ENCODE results near the gene ZCCHC14. TPM values are rescaled to one million over a fixed set of nuclear protein-coding genes. Genes with fewer than 3 reads are reported as not detected.

The ZCCHC14 gene
- total and polyA plus RNA-seq, 2 of the 13 experiments (the other 11 are each of a cell fraction or from before 2014, with no cell fraction given), result 12.4 to 12.5 TPM

DNA sequence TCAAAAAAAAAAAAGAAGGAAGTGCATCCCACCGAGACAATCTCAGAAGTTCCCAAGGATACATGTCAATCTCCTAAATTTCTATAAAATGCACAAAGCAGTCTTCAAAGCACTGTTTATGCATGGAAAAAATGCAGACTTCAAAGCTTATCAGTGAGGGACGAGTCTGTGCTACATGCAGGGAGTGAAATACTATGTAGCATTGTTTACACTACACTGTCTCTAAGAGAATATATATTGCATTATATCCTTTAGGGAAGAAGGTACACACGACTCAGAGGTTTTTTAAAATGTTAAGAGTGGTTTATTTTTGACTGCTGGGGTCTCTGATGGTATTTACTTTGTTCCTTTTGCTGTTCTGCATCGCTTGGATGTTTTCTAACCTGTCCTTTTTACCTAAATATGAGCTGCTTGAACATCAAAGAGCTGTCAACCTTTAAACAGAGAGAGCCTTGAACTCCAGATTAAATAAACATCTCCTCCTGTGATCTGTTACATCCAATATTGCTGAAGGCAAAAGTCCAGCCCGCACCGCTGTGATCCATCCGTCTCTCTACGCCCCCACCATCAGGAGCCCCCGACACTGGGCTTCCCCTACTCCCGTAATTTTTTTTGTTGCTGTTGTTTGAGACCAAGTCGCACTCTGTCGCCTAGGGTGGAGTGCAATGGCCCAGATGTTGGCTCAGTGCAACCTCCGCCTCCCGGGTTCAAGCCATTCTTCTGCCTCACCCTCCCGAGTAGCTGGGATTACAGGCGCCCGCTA lies 110.6 kb downstream of the ZCCHC14 start (continued):
- TF ChIP-seq, protein P1, sequence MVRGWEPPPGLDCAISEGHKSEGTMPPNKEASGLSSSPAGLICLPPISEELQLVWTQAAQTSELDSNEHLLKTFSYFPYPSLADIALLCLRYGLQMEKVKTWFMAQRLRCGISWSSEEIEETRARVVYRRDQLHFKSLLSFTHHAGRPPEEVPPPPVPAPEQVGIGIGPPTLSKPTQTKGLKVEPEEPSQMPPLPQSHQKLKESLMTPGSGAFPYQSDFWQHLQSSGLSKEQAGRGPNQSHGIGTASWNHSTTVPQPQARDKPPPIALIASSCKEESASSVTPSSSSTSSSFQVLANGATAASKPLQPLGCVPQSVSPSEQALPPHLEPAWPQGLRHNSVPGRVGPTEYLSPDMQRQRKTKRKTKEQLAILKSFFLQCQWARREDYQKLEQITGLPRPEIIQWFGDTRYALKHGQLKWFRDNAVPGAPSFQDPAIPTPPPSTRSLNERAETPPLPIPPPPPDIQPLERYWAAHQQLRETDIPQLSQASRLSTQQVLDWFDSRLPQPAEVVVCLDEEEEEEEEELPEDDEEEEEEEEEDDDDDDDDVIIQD (CRISPR knock-in tag; IDR thresholded peaks at IDR 0.05; ENCODE audit: low read depth), result peak; percentile 20; the same call in 1 of the 2 replicates
- TF ChIP-seq, protein P2, sequence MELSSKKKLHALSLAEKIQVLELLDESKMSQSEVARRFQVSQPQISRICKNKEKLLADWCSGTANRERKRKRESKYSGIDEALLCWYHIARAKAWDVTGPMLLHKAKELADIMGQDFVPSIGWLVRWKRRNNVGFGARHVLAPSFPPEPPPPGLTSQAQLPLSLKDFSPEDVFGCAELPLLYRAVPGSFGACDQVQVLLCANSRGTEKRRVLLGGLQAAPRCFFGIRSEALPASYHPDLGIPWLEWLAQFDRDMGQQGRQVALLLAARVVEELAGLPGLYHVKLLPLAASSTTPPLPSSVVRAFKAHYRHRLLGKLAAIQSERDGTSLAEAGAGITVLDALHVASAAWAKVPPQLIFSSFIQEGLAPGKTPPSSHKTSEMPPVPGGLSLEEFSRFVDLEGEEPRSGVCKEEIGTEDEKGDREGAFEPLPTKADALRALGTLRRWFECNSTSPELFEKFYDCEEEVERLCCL (CRISPR knock-in tag; IDR thresholded peaks at IDR 0.05; ENCODE audit: borderline replicate concordance), result peak; percentile 80; the same call in 1 of the 2 replicates
- peak; percentile 90 for TF ChIP-seq TEAD3 (CRISPR knock-in tag; optimal IDR thresholded peaks at IDR 0.05; ENCODE audit: borderline replicate concordance)
- peak; percentile 76; the same call in 2 of the 3 replicates for TF ChIP-seq MXI1 (IDR thresholded peaks at IDR 0.05; ENCODE audit: borderline replicate concordance, low read depth, low read length)
- no peak for TF ChIP-seq ZNF768 (CRISPR knock-in tag; IDR thresholded peaks at IDR 0.05)
- peak; percentile 89; the same call in 1 of the 2 replicates for TF ChIP-seq DNMT3B (CRISPR knock-in tag; conservative IDR thresholded peaks at IDR 0.05)
- no peak; the same call in 1 of the 2 replicates for TF ChIP-seq ADNP (CRISPR knock-in tag; IDR thresholded peaks at IDR 0.05)
- TF ChIP-seq ZNF569 (CRISPR knock-in tag; IDR thresholded peaks at IDR 0.05; ENCODE audit: borderline replicate concordance), result no peak
- TF ChIP-seq, protein P3, sequence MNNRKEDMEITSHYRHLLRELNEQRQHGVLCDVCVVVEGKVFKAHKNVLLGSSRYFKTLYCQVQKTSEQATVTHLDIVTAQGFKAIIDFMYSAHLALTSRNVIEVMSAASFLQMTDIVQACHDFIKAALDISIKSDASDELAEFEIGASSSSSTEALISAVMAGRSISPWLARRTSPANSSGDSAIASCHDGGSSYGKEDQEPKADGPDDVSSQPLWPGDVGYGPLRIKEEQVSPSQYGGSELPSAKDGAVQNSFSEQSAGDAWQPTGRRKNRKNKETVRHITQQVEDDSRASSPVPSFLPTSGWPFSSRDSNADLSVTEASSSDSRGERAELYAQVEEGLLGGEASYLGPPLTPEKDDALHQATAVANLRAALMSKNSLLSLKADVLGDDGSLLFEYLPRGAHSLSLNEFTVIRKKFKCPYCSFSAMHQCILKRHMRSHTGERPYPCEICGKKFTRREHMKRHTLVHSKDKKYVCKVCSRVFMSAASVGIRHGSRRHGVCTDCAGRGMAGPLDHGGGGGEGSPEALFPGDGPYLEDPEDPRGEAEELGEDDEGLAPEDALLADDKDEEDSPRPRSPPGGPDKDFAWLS (CRISPR knock-in tag; IDR thresholded peaks at IDR 0.05; ENCODE audit: borderline replicate concordance), result no peak
- TF ChIP-seq, protein P4, sequence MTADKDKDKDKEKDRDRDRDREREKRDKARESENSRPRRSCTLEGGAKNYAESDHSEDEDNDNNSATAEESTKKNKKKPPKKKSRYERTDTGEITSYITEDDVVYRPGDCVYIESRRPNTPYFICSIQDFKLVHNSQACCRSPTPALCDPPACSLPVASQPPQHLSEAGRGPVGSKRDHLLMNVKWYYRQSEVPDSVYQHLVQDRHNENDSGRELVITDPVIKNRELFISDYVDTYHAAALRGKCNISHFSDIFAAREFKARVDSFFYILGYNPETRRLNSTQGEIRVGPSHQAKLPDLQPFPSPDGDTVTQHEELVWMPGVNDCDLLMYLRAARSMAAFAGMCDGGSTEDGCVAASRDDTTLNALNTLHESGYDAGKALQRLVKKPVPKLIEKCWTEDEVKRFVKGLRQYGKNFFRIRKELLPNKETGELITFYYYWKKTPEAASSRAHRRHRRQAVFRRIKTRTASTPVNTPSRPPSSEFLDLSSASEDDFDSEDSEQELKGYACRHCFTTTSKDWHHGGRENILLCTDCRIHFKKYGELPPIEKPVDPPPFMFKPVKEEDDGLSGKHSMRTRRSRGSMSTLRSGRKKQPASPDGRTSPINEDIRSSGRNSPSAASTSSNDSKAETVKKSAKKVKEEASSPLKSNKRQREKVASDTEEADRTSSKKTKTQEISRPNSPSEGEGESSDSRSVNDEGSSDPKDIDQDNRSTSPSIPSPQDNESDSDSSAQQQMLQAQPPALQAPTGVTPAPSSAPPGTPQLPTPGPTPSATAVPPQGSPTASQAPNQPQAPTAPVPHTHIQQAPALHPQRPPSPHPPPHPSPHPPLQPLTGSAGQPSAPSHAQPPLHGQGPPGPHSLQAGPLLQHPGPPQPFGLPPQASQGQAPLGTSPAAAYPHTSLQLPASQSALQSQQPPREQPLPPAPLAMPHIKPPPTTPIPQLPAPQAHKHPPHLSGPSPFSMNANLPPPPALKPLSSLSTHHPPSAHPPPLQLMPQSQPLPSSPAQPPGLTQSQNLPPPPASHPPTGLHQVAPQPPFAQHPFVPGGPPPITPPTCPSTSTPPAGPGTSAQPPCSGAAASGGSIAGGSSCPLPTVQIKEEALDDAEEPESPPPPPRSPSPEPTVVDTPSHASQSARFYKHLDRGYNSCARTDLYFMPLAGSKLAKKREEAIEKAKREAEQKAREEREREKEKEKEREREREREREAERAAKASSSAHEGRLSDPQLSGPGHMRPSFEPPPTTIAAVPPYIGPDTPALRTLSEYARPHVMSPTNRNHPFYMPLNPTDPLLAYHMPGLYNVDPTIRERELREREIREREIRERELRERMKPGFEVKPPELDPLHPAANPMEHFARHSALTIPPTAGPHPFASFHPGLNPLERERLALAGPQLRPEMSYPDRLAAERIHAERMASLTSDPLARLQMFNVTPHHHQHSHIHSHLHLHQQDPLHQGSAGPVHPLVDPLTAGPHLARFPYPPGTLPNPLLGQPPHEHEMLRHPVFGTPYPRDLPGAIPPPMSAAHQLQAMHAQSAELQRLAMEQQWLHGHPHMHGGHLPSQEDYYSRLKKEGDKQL (CRISPR knock-in tag; IDR thresholded peaks at IDR 0.05; ENCODE audit: low read depth), result peak; percentile 97
- peak; percentile 54; the same call in 1 of the 2 replicates for TF ChIP-seq ZSCAN22 (CRISPR knock-in tag; IDR thresholded peaks at IDR 0.05)
- TF ChIP-seq, protein P5, sequence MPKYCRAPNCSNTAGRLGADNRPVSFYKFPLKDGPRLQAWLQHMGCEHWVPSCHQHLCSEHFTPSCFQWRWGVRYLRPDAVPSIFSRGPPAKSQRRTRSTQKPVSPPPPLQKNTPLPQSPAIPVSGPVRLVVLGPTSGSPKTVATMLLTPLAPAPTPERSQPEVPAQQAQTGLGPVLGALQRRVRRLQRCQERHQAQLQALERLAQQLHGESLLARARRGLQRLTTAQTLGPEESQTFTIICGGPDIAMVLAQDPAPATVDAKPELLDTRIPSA (CRISPR knock-in tag; IDR thresholded peaks at IDR 0.05; ENCODE audit: borderline replicate concordance), result no peak
- TF ChIP-seq, protein P6, sequence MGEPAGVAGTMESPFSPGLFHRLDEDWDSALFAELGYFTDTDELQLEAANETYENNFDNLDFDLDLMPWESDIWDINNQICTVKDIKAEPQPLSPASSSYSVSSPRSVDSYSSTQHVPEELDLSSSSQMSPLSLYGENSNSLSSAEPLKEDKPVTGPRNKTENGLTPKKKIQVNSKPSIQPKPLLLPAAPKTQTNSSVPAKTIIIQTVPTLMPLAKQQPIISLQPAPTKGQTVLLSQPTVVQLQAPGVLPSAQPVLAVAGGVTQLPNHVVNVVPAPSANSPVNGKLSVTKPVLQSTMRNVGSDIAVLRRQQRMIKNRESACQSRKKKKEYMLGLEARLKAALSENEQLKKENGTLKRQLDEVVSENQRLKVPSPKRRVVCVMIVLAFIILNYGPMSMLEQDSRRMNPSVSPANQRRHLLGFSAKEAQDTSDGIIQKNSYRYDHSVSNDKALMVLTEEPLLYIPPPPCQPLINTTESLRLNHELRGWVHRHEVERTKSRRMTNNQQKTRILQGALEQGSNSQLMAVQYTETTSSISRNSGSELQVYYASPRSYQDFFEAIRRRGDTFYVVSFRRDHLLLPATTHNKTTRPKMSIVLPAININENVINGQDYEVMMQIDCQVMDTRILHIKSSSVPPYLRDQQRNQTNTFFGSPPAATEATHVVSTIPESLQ (CRISPR knock-in tag; conservative IDR thresholded peaks at IDR 0.05), result no peak
- TF ChIP-seq PPARG (CRISPR knock-in tag; conservative IDR thresholded peaks at IDR 0.05), result peak; percentile 97
- peak; percentile 94 for TF ChIP-seq SKI (IDR thresholded peaks at IDR 0.05; ENCODE audit: partially characterized antibody)

All from HepG2 (cell line).